Jurkat, Clone E6-1 (cell line): ENCODE results near the gene ATF6.
"Not testable (repeated sequence)": the region's sequence is repeated elsewhere in the genome, so short reads cannot be mapped to it uniquely, and the experiment has no call there.

Experiments
- DNase-seq: peaks from one replicate; pipeline ENCODE4 v3.0.0-alpha.2; 2011; ENCODE audit warnings: low read depth, low spot score
- H3K4me3 ChIP-seq: 2 replicates; pipeline ENCODE4 v1.5.1; 2011; ENCODE audit warnings: mild to moderate bottlenecking, low read length, control low read depth, moderate library complexity

Gene ATF6

DNA sequence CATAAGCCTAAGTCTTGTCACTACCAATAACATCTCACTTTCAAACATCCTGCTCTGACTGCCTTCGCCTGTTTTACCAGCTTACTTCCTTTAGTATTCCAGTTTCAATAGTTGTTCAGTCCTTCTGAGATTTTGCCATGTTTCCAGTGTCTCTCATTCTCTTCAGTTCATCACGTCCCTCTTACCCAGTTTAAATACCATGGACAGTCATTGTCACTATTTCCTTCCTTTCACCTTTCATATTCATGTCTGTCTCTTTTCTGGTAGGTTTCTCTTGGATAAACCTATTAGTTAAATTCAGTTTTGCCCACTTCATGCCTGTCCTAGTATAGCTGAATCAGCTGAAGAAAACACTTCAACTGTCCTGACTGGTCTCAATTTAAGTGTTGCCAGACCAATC is 5.9 kb downstream of the ATF6 start:
- no peak for DNase-seq
- H3K4me3 ChIP-seq = peak overlapping the region; percentile 40; the same call in 1 of the 2 replicates

DNA sequence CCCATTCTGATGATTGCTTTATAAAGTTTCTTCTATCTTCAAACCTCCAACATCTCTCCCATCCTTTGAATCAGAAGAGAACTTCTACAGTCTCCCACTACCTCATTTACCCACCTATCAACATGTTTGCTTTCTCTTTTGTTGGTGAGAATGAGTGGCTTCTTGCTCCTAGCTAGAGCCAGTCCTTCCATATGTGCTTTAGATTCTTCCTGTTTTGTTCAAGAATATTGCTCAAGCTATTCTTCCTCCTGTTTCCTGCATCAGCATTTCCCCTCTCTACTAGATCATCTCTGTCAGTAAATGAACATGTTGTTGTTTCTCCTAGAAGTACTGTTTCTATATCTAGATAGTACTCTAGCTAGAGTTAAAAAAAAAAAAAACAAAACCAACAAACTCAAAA is 6.3 kb downstream of the ATF6 start:
- H3K4me3 ChIP-seq = peak overlapping the region; percentile 28
- DNase-seq = no peak

DNA sequence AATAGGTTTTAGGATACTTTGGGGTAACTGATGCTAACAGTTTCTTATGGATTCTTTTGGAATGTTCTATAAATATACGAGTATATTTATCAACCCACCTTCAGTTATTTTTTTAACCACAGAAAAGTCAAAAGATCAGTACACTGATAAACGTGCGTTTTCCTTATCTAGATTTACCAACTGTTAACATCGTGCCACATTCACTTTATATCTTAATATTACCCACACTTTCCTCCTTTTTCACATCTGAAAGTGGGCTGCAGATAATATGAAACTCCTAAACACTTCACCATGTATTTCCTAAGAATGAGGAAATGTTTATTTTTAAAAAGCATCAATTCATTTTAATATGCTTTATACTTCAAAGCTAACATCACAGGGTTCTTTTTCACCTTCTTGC is 7.7 kb downstream of the ATF6 start:
- peak; percentile 66 for DNase-seq
- peak overlapping the region; percentile 28 for H3K4me3 ChIP-seq

DNA sequence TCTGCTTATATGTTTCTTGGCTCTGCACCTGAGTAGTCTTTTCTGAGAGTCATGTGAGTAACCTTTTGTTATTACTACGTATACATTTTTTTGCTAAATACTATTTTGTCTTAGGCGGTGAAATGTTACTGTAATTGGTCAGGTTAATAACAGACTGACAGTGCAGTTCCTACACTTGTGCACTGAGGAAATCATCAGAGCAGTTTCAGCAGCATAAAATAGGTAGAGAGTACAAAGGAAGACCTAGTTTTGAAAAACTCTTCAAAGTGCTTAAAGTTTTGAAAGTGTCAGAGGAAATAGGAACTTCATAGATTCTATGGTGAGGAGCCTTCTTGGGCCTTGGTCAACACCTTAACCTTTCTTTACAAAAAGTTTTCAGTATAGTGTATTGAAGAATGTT is 11.1 kb downstream of the ATF6 start:
- DNase-seq = no peak
- H3K4me3 ChIP-seq = no peak overlapping the region

DNA sequence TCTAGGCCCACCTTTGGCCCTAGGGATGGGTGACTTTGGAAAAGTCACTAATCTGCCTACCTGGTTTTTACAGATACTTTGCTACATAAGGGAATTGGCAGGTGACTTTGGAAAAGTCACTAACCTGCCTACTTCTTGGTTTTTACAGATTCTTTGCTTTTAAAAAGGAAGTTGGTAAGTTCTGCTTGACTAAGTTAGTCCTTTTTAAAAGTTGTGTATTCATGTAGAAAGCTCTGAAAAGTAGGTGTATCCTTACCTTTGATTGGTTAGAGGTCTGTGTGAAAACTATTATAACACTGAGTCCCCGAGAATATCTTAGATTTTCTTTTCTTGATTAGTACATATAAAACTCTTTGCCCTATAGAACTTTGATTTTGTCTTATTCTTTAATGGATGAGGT is 12.4 kb downstream of the ATF6 start:
- H3K4me3 ChIP-seq = no peak overlapping the region
- no peak for DNase-seq

DNA sequence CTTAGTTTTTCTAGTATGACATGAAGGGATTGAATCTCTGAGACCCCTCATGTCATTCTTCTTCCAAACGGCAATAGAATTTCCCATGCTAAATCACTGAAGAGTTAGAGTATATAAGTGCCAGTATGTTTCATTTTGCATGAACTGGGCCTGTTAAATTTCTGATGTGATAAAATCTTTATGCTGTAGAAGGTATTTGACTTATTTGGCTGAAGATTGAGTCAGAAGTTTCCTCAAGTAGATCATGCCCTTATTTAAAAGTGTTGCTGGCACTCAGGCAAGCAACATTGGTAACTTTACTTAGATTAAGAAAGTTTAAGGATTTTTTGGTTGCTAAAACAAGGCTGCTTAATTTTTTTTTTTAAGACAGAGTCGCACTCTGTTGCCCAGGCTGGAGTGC is 13.3 kb downstream of the ATF6 start:
- DNase-seq = no peak
- no peak overlapping the region for H3K4me3 ChIP-seq

DNA sequence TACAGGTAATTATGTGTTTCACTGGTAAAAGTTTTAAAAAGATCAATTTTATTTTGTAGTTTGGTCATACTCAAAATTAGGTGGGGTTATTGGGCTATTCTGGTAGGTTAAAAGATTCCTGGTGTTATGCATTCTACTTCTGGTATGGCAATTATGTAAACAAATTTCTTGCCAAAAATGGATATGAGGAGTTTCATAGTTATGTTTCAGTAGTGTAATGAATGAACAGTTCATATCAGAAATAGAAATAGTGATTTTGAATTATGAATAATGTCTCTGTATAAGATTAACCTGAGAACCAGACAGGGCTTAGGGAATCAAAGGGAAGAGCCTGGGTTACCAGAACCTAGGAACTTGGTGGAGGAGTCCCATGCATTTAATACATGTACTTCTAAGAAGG is 15.9 kb downstream of the ATF6 start:
- H3K4me3 ChIP-seq = no peak overlapping the region
- DNase-seq = no peak

DNA sequence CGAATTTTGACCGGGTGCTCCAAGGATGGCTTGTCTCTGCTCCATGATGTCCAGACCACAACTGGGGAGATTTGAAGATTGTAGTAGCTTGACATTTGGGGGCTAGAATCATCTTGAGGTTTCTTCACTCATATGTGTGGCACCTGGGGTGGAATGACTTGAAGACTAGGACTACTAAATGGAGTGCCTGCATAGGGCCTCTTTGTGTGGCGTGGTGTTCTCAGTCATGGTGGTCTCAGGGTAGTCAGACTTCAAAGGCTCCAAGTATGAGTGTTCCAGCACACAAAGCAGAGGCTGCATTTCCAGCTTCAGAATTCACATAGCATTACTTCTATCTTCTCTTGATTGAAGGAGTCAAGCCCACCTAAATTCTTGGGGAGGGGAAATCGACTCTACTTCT is 16.8 kb downstream of the ATF6 start:
- no peak for DNase-seq
- no peak overlapping the region for H3K4me3 ChIP-seq

DNA sequence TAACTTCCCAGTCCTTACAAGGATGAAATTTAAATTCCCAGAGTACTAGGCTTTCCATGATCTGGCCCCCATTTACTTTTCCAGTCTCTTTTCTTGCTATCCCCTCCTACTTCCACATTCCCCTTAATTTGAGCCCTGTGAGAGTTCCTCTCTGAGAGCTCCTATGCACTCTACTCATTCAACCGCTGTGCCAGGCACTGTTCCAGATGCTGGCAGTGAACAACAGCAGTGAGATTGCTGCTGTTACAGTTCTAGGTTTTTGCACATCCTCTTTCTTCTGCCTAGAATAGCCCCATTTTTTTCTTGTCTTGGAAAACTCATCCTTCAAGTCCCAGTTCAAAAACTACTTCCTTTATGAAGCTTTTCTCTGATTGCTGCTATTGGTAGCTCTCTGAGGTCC is 18.8 kb downstream of the ATF6 start:
- no peak for DNase-seq
- H3K4me3 ChIP-seq = no peak overlapping the region

DNA sequence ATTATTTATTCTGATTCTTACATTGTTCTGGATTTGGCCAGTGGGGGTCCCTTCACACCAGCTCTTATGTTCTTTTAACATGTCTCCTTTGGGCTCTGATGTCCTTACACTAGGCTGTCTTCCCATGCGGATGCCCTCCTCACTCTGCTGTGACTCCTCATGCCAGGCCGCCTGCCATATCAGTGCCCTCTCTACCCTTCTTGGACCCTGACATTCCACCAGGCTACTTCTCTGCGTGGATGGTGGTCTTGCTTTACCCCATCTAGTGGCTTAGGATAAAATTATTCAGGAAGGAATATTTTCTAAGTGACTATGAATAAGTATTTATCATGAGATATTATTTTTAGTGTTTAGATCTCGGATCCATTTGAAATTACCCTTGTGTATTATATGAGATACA is 21.2 kb downstream of the ATF6 start:
- H3K4me3 ChIP-seq = no peak overlapping the region
- no peak for DNase-seq

DNA sequence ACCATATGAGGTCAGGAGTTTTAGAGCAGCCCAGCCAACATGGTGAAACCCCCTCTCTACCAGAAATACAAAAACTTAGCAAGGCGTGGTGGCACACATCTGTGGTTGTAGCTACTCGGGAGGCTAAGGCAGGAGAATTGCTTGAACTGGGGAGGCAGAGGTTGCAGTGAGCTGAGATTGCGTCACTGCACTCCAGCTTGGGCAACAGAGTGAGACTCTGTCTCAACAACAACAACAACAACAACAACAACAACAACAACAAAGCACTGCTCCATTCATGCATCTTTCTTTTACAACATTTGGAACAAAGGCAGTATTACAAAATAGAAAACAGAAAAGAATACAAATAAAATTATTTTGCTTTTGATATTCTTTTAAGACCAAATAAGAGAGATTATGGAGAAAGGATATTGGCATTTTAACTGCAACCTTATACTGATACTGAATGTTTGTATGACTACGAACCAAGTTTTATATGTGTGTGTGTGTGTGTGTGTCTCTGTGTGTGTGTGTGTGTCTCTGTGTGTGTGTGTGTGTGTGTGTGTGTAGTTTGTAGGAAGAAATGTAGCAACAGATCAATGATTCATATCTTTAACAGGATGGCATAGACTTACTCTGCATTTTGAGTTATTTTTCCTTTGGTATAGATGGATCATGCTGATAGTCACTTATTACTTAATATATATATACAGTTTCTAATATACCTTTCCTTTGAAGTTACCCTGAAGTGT is 24.6 kb downstream of the ATF6 start:
- DNase-seq = no peak
- H3K4me3 ChIP-seq = no peak overlapping the region

DNA sequence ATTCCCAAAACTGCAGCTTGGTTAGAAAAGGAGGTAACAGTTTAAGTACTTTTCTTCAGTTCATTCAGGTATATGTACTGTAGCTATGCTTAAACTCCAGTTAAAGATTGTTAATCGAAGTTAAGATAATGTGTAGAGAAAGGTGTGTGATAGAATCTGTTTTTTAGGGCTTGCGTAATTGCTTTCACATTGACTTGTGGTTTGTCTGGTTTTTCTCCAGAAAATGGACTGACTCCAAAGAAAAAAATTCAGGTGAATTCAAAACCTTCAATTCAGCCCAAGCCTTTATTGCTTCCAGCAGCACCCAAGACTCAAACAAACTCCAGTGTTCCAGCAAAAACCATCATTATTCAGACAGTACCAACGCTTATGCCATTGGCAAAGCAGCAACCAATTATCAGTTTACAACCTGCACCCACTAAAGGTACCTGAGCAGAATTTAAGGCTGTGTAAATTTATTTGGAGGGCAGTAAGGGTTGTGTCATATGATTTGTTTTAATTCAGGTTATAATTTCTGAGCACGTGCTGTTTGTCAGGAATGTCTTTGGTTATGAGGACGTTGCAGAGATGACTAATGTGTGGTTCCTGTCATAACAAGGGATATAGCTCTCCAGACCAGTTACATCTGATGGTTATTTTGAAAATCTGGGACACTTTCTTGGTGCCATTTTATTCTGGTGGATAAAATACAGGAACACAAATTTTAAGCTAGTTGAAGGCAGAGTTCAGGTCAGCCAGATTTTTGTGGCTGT is 26.0 kb downstream of the ATF6 start:
- no peak for DNase-seq
- no peak overlapping the region for H3K4me3 ChIP-seq

DNA sequence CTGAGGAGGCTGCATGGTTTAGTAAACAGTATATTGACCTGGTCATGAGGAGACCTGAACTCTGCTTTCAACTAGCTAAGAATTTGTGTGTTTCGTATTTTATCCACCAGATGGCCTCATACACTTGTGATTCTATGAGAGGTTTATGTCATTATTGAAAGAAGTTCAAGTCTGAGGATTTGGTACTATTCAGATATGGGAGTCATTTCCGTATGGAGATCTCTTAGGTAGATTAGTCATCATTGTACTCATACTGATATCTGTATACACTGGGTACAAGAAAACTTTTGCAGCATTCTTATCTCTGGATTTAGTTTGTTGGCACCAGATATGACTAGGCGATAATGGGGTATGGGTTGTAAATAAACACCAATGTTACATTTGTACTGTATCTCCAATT is 26.6 kb downstream of the ATF6 start:
- H3K4me3 ChIP-seq = no peak overlapping the region
- peak; percentile 65 for DNase-seq

DNA sequence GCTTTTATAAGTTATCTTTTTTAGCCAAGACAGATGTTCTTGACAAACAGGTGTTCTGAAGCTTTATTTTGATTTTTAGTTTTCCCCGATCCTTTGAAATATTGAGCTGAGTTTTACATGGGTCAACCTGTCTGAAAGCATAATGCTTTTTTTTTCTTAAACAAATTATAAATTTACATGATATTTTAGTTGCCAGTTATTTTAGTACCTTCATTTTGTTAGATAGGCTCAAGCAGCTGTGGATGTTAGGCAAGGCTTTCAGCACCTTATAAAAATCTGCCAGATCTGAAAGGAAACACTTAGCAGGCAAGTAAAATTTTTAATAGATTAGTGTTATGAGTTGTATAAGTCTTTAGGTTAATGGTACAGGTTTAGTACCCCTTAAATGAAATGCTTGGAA is 33.7 kb downstream of the ATF6 start:
- DNase-seq = no peak
- no peak overlapping the region for H3K4me3 ChIP-seq

DNA sequence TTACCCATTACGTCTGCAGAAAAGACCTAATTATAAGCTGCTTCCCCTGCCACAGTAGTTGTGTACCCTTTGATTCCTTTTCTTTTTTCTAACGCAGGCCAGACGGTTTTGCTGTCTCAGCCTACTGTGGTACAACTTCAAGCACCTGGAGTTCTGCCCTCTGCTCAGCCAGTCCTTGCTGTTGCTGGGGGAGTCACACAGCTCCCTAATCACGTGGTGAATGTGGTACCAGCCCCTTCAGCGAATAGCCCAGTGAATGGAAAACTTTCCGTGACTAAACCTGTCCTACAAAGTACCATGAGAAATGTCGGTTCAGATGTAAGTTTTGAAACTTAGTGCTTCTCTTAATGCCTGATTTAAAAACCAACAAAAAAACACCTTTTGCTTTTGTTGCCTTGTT is 35.8 kb downstream of the ATF6 start:
- no peak overlapping the region for H3K4me3 ChIP-seq
- no peak for DNase-seq

DNA sequence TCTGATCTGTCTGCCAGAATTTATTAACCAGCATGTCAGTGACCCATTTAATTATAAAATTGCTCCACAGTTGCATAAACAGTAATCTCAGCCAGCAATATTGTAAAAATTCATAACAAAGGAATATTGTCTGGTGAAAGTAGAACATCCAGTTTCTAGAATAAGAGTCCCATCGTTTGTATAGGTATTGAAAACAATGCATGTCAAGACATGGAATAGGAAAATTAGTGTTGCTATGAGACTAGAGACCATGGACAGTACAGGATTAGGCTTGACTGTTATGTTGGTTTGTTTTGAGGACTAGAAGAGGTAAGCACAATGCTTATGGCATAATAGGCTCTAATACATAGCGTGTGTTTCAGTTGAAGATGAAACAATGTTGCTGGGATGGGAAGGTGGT is 37.1 kb downstream of the ATF6 start:
- no peak for DNase-seq

DNA sequence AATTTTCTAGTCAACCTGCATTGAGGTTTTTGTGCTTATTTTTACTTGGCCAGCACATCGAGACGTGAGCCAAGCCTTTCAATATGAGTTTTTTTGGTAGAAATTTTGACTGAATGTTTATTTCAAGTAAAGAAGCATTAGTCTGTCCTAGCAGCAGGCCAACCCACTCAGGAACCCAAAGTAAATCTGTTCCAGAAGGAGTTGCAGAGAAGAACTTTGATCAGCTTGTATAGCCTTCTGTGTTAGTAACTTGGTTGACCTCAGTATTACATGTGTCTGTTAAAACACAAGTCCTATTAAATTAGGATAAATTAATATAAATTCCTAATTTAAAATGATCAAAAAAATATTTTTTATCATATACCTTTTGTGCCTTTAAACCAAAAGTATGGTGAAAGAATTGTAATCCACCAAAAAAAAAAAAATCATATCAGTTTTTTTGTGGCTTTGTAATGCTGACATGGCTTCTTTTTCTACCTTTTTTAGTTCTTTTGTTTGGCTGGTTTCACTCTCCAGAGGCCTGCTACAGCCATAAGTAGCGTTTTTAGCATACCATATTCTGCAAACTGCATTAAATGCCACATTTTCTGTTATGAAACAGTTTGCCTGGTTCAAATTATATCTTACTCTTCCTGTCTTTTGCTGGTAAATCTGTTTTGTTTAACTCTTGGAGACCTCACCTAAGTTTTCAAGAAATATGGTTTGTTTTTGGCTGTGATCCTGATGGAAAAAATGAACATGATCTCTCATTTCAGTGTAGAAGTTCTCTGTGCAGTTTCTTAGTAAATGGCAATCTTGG is 39.5 kb downstream of the ATF6 start:
- no peak for DNase-seq
- no peak overlapping the region for H3K4me3 ChIP-seq

More for the DNA sequence above, 37.1 kb downstream of the ATF6 start:
- no peak overlapping the region for H3K4me3 ChIP-seq

DNA sequence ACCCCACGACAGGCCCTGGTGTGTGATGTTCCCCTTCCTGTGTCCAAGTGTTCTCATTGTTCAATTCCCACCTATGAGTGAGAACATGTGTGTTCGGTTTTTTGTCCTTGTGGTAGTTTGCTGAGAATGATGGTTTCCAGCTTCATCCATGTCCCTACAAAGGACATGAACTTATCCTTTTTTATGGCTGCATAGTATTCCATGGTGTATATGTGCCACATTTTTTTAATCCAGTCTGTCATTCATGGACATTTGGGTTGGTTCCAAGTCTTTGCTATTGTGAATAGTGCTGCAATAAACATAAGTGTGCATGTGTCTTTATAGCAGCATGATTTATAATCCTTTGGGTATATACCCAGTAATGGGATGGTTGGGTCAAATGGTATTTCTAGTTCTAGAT is 43.1 kb downstream of the ATF6 start:
- not testable (repeated sequence) for H3K4me3 ChIP-seq

DNA sequence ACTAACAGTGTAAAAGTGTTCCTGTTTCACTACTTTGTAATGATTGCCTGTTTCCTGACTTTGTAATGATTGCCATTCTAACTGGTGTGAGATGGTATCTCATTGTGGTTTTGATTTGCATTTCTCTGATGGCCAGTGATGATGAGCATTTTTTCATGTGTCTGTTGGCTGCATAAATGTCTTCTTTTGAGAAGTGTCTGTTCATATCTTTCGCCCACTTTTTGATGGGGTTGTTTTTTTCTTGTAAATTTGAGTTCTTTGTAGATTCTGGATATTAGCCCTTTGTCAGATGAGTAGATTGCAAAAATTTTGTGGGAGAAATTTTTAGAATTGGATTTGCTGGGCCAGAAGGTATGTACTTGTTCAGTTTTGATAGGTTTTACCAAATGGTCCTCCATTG is 43.5 kb downstream of the ATF6 start:
- DNase-seq, H3K4me3 ChIP-seq: not testable (repeated sequence)

More for the DNA sequence above, 43.1 kb downstream of the ATF6 start:
- not testable (repeated sequence) for DNase-seq

DNA sequence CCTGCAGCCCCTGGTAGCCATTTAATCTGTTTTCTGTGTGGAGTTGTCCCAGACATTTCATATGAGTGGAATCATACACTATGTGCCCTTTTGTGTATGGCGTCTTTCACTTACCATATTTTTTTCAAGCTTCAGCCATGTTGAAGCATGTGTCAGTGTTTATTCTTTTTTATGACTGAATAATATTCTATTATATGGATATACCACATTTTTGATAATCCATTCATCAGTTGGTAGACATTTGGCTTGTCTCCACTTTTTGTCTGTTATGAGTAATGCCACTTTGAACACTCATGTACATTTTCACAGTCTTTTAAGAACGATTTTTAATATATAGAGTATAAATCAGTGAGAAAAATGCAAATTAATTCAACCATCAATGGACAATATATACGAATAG is 44.7 kb downstream of the ATF6 start:
- DNase-seq = no peak
- no peak overlapping the region for H3K4me3 ChIP-seq
